Middle frontal gyrus (tissue), 1 donor: ENCODE measurements around the gene GKN1.

ENCODE experiments used
- DNase-seq: peaks from one replicate; pipeline ENCODE4 v3.0.0-alpha.2; 2015; ENCODE audit warnings: low spot score; ENCODE audit errors: extremely low spot score

GKN1 gene

DNA sequence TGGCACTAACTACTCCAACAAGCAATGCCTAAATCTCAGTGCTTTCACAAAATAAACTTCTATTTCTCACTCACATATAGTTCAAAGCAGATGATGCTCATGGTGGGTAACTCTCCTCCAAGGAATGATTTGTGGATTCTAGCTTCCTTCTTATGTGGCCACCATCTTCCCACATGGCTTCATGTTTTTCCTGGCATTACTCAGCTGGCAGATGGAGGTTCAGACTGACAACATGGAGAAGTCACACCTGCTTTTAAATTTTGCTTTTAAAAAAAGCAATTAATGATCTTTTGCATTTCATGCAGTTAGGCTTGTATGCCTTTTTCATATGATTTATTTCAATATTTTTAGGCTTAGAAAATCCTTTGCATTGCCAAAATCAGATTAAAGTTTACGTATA lies 15.4 kb upstream of the GKN1 start:
- DNase-seq, result no peak

DNA sequence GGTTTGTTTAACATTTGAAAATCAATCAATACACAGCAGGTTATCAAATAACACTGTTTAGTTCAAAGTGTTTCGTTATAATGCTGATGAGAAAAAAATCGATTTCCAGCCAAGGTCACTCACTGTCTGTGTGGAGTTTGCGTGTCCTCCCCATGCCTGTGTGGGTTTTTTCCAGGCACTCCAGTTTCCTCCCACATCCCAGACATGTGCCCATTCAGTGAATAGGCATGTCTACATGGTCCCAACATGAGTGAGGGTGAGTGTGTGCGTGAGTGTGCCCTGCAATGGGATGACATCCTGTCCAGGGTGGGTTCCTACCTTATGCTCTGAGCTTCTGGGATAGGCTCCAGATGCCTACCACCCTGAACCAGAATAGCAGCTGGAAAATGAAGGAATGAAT lies 13.1 kb upstream of the GKN1 start:
- no peak for DNase-seq

DNA sequence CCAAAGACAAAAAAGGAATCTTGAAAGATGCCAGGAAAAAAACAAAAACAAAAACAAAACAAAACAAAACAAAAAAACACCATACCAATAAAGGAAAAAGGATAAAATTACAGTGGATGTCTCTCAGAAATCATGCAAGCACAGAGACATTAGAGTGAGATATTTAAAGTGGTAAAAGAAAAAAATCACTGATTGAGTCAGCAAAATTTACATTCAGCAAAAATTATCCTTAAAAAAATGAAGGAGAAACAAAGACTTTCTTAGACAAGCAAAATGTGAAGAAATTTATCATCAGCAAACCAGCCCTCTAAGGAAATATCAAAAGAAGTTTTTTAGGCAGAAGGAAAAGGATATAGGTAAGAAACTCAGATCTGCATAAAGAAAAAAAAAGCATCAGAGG lies 10.2 kb upstream of the GKN1 start:
- DNase-seq, result no peak

DNA sequence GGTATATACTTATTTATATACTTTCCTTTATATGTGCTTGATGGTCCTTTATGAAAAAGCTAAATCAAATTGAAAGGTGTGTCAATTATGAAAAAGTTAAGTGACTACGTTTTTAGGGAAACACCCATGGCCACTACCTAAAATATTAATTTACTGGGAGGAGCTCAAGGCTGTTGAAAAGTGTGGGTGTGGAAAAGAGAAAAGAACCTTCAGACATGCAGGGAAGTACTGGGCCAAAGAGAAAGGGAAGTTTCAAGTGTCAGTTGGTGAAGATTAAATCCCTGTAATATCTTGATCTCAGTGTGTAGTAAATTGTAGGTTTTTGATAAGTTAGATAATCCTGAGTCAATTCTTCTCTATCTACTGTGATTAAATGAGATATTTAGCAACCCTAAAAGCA lies 6.2 kb upstream of the GKN1 start:
- no peak for DNase-seq

DNA sequence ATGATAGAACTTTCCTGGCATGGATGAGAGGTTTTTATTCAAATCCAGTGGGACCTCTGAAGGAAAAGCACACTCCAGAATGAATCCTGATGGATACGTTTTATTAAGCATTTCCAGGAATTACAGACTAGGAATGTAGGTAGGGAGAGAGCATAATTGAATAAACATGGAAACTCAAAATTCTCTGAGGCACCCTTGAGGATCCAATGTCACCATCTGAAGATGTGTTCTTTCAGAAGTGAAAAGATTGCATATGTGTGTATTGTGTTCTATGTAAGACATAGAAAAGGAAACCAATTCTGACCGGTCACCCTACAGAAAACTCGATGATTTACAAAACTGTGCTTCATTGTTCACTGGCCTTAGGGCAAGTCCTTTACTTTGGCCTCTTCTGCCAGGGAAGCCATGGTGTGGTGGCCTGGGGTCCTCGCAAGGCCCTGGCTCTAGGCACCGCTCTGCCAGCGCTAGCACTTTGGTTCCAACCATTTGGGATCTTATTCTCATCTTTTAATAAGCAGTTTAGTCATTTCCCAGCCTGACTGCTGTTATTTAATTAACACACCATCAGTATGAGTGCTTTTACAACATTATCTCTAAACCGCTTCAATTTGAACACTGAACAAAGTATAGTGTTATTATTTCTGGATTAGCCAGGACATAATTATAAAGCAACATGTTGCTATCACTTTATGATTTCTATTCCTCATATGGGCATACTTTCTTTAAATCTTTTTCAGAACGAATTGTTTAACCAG lies 4.5 kb upstream of the GKN1 start:
- DNase-seq, result no peak

DNA sequence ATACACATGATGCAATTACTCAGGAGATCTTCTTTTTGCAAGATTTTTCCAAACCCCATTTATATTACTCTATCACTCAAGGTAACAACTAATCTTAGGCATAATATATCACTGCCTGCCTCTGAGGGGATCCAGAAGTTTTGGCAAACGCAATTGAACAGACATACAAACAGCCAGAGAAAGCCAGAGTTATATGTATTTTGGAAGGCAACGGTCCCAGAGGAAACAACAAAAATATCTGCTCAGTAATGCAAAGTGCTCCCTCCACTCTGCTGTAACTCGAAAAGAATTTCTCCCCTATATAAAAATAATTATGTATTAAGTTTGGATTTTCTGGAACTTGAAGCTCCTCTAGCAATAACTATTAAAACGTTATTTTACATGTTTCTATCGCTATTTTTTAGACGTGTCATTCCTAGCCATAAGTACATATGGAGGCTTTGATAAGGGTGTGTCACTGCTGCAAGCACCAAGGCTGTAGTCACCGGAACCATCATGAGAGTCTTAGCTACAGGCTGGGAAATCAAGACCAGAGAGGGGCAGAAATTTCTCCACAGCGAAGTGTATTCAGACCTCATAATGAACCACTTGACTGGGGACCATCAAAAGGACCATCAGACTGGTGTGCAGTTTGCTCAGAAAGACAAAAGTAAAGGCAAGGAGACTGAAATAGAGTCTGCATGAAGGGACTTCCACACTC lies 3.7 kb upstream of the GKN1 start:
- DNase-seq, result no peak

DNA sequence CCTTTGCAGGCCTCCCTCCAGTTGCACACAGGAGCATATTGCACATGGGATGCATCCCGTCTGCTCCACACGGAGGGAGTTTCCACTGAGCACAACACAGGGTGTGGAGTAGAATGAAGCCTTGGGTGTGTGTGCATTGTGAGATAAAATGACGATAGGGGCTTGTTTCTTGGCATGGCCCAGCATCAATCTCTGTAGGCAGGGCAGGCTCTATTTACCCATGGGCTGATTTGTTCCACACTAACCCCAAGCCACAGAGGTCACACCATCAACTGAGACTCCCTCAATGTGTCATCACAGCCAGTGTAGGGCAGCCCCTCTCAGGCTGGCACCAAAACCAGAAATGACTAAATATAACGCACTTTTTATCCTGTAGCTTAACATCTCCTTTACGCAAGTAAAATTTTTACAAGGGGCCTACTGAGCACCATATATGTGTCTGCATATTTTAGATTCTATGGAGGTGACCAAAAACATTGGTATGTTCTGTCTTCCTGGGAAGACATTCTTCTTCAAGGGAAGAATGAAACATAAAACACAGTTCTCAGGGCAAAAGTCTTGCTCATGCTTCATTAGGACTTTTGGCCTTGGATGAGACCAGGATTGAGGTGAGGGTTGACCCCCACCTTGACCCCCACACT lies 2.7 kb upstream of the GKN1 start:
- no peak for DNase-seq

DNA sequence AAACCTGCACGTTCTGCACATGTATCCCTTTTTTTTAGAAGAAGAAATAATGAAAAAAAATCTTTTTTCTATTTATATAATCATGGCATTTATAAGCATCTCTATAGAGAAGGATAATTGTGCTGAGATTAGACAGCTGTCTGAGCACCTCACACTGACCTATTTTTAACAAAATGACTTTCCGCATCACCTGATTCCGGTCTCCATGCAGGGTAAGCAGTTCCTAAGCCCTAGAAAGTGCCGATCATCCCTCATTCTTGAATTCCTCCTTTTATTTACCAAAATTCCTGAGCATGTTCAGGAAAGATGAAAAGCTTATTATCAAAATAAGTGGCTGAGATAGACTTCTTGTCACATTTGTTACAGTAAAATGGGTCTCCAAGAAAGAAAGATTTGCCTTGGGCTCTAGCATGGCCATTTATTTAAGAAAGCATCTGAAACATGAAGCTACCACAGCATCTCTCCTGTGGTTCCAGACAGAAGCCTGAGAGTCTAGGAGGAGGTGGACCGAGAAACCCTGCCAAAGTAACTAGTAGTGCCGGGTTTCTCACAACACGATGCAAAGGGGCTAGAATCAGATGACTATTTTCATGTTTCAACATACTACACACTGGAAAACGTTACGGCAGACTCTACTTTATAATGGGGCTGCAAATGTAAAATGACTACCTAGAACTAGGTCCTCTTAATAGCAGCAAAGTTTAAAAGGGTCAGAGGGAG lies 670 bp downstream of the GKN1 start:
- no peak for DNase-seq

DNA sequence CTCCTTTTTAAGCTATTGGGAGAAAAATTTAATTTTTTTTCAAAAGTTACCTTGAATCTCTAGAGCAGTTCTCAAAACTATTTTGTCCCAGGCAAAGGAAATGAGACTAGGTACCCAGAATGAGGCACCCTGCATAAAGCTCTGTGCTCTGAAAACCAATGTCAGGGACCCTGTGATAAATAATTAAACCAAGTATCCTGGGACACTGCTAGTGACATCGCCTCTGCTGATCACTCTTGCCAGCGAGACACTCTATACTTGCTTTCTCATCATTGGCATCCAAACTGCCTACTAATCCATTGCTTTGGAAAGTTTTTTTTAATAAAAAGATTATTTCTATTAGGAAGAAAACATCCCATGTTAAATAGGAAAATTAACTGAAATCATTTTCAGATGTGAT lies 1.4 kb downstream of the GKN1 start:
- no peak for DNase-seq

DNA sequence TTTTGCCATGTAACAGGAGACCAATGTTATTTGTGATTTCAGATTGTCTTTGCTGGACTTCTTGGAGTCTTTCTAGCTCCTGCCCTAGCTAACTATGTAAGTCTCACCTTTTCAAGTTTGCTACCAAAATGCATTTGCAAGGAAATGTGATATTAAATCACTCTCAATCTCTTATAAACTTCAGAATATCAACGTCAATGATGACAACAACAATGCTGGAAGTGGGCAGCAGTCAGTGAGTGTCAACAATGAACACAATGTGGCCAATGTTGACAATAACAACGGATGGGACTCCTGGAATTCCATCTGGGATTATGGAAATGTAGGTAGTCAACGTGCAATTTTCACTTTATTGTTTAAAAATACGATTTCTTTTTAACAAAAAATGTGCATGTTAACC lies 3.0 kb downstream of the GKN1 start:
- no peak for DNase-seq

DNA sequence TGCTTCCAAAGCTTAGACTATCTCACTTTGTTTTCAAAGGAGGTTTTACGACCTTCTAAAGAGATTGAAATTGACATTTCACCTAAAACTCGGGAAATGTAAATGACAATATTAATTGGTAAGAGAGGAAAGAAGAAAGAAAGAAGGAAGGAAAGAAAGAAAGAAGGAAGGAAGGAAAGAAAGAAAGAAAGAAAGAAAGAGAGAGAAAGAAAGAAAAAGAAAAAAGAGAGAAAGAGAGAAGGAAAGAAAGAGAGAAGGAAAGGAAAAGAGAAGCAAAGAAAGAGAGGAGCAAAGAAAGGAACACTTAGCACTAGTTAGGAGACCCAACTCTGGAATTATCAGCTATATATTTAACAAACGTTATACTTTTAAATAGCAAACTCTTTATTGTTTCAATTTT lies 3.7 kb downstream of the GKN1 start:
- no peak for DNase-seq

DNA sequence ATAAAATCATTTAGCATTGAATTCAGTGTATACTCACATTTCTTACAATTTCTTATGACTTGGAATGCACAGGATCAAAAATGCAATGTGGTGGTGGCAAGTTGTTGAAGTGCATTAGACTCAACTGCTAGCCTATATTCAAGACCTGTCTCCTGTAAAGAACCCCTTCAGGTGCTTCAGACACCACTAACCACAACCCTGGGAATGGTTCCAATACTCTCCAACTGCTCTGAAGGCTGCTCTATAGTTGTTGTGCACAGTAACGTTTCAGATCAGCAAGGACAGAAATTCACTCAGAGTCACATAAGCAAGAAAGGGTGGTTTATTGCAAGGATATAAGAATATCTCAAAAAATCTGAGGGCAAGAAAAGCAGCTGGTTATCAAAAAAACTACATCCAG lies 6.5 kb downstream of the GKN1 start:
- no peak for DNase-seq

DNA sequence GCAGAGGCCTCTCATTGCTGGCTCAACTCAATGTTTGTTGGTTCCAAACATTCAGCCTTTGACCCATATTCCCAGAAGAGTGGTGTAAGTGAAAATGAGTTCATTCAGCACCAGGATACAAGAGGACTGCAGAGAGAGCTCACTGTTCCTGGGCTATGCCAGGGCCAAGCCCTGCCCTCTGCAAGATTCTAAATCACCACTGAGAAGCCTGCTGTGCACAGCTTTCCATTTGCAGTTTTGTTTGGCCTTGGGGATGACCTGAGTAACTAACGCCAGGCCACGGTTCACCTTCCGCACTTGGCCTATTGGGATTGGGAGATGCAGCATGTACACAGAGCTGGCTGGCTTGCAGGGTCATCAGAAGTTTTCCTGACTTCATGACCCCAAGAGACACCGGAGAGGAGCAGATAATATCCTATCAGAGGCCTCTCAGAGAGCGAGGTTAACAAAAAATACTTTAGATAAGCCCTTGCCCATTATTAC lies 12.6 kb downstream of the GKN1 start:
- no peak for DNase-seq

DNA sequence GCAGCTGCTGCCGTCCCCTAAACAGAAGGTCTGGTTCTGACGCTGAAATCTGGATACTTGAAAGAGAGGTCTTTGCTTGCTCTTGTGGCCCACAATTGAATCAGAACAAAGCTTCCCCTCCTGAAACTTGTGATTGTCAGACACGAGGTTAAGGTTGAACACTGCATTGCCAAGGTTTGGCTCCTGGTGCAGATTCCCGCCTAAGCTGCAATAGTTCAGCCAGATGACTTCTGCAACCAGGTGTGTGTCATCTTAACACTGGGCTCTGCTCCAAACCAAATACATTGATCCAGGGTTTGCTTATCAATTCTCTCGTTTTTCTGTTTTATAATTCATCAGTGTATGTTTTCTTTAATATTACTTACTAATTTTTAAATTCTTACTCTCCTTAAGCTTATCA lies 14.6 kb downstream of the GKN1 start:
- no peak for DNase-seq

DNA sequence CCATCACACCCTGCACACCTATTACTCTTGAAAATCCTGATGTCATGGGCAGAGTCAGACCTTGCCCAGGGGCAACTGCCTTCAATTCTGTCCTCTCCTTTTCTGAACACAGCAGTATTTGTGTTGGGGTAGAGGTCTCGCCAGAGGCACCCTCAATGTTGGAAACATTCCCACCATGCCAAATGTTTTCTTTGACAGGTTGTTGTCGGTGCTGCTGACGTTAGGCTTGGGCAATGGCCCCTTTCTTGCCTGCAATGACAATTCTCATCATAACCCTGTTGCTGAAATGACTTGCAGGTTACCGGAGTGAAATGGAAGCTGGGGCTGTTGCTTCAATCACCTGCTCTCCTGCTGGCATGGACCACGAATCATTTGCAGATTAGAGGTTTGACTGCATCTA lies 17.9 kb downstream of the GKN1 start:
- DNase-seq, result no peak

DNA sequence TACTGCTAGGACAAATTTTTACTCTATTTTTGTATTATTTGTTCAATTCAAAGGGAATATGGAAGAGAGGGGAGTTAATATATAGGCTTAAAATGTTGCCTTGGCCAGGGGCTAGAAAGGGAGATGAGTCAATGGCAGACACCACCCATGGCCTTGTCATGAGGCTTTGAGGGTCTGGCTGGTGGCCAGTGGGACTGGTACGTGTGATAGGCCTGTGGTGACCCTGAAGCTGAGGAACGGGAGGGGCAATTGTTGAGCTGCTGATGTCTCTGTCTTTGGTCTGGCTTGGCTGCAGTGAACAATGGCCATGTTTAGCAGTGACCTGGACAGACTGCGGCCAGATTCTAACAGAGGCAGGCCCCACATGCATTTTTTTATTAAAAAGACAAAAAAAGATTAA lies 18.5 kb downstream of the GKN1 start:
- DNase-seq, result no peak

DNA sequence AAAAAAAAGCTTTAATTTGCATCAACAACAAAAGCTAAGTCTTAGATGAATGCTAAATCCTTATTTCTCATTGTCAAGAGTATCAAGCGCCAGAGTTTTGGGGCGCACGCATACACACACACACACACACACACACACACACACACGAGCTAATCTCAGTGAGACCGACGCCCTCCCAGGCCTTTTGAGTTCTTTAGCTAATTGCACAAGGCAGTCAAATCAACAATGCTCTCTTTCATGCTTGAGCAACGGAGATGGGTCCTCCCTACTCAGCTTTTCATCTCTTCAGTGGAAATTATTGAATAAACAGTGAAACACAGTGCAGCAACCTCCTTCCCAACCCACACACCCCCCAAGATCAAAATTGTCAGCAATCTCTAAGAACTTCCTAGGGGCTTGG lies 19.2 kb downstream of the GKN1 start:
- DNase-seq, result no peak

DNA sequence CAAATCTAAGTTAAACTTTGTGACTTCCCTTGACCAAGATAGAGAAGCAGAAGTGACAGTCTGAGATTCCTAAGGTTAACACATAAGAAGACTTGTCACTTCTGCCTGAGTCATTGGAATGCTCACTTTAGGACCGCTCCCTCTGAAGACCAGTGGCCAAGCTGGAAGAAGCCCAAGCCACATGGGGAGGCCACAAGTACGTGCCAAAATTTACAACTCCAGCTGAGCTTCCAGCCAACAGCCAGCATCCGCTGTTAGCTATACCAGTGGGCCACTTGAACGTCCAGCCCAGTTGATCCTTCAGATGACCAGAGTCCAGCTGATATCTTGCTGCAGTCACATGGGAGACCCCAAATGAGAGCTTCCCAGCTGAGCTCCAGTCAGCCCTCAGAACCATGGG lies 20.4 kb downstream of the GKN1 start:
- no peak for DNase-seq

DNA sequence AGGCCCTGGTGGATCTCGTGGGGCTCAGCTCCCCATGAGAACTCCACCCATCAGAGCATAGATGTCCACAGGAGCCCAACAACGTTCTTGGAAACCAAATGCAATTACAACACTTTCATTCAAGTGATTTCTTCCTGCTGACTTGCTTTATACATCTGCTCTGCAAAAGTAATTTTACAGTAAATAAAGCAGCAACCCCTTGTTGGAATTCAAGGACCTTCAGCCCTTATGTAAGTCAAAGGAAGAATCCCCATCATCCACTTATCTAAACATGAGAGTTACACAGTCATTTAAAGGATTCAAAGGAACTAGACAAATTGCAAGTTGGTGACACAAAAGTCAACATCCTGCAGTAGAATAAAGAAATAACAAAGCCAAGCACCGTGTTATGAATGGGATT lies 21.5 kb downstream of the GKN1 start:
- DNase-seq, result no peak

DNA sequence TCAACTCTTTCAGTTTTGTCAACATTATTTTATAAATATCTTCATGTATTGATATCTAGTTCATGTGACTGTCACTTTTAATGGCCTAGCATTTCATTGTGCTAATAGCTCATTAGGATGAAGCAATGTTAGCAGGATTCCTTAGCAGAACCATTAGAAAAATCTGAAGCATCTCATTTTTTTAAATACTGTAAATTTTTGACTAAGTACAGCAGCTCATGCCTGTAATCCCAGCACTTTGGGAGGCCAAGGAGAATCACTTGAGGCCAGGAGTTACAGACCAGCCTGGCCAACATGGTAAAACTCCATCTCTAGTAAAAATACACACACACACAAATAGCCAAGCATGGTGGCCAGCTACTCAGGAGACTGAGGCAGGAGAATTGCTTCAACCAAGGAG lies 23.0 kb downstream of the GKN1 start:
- DNase-seq, result no peak

DNA sequence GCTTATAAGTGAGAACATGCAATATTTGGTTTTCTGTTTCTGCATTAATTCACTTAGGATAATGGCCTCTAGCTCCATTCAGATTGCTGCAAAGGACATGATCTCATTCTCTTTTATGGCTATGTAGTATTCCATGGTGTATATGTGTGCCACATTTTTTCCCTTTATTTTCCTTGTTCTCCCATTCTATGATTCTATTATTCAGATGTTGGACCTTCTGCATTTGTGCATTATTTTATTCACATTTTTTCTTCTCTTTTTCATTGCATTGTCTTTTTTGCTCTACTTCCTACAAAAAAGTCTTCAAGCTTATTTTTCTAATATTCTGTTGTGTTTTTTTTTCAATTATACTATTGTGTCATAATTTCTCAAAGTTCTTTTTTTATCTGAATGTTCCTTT lies 27.4 kb downstream of the GKN1 start:
- DNase-seq, result no peak

DNA sequence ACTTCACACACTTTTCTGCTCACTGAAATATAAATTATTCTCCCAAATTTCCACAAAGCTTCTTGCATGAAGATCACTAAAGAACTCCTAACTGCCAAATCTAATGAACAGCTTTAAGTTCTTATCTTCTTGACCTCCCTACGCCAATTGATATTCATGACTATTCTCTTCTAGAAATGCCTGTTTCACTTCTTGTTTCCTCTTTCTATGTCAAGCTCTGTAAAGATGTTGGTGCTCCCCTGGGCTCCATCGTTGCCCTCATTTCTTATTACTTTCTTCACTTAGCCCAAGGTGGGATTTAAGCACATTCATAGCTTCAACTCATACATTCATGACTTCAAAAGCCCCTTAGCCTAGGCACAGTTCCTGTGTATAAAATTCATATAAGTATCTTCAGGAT lies 29.3 kb downstream of the GKN1 start:
- no peak for DNase-seq
